ELR (cell line): Measurements from ENCODE around the gene THSD4.
A peak's percentile ranks its signal among the peaks of the same experiment; 100 is the strongest.

ENCODE experiments used
- DNase-seq: peaks from one replicate; pipeline ENCODE4 v3.0.0-alpha.2; 2015; ENCODE audit warnings: low read depth

The THSD4 gene

GRCh38 chr15:71114887-71115566 is at the start of gene THSD4:
THSD4 (plus strand) TSS chr15:71115471.
- DNase-seq = peak; percentile 86

- DNase-seq = peak; percentile 41
Observed at GRCh38 chr15:71066983-71067382, 48.3 kb upstream of the THSD4 start.

- DNase-seq = no peak
Observed at GRCh38 chr15:71069693-71070092, 45.6 kb upstream of the THSD4 start.

- DNase-seq = no peak
Observed at GRCh38 chr15:71071529-71071928, 43.7 kb upstream of the THSD4 start.

GRCh38 chr15:71072423-71072822 is 42.8 kb upstream of the THSD4 start:
- DNase-seq = no peak

- no peak for DNase-seq
Observed at GRCh38 chr15:71078506-71079207, 36.6 kb upstream of the THSD4 start.

- DNase-seq = peak; percentile 80
Observed at GRCh38 chr15:71079208-71080044, 35.8 kb upstream of the THSD4 start.

GRCh38 chr15:71080166-71080565 is 35.1 kb upstream of the THSD4 start:
- DNase-seq = no peak

- peak; percentile 50 for DNase-seq
Observed at GRCh38 chr15:71080705-71081104, 34.6 kb upstream of the THSD4 start.

- DNase-seq = no peak
Observed at GRCh38 chr15:71082803-71083202, 32.5 kb upstream of the THSD4 start.

- DNase-seq = no peak
Observed at GRCh38 chr15:71083349-71083748, 31.9 kb upstream of the THSD4 start.

- DNase-seq = no peak
Observed at GRCh38 chr15:71084264-71084663, 31.0 kb upstream of the THSD4 start.

- no peak for DNase-seq
Observed at GRCh38 chr15:71085809-71086208, 29.5 kb upstream of the THSD4 start.

- DNase-seq = no peak
Observed at GRCh38 chr15:71088155-71088554, 27.1 kb upstream of the THSD4 start.

- no peak for DNase-seq
Observed at GRCh38 chr15:71088683-71089082, 26.6 kb upstream of the THSD4 start.

GRCh38 chr15:71089801-71090200 is 25.5 kb upstream of the THSD4 start:
- no peak for DNase-seq

GRCh38 chr15:71091601-71092000 is 23.7 kb upstream of the THSD4 start:
- DNase-seq = no peak

GRCh38 chr15:71092056-71092600 is 23.1 kb upstream of the THSD4 start:
- no peak for DNase-seq

- DNase-seq = peak; percentile 86
Observed at GRCh38 chr15:71093054-71094024, 21.9 kb upstream of the THSD4 start.

GRCh38 chr15:71094137-71094536 is 21.1 kb upstream of the THSD4 start:
- no peak for DNase-seq

- DNase-seq = peak; percentile 76
Observed at GRCh38 chr15:71096676-71097075, 18.6 kb upstream of the THSD4 start.
